Left ventricle myocardium inferior (tissue), 1 donor: Measurements from ENCODE around the gene HES7. TPM values are rescaled to one million over a fixed set of nuclear protein-coding genes. Genes with fewer than 3 reads are reported as not detected.

ENCODE experiments used
- DNase-seq: peaks from one replicate; pipeline ENCODE4 v3.0.0-alpha.2; 2020
- H3K27ac ChIP-seq: fragments of 200-600 bp; replicated peaks from 2 replicates; pipeline ENCODE4 v1.8.0; 2021
- H3K27me3 ChIP-seq: fragments of 200-600 bp; 2 replicates; pipeline ENCODE4 v1.8.0; 2021; ENCODE audit warnings: low read depth
- H3K36me3 ChIP-seq: fragments of 200-600 bp; 2 replicates; pipeline ENCODE4 v1.8.0; 2021
- H3K4me1 ChIP-seq: fragments of 200-600 bp; 2 replicates; pipeline ENCODE4 v1.8.0; 2021
- H3K4me3 ChIP-seq: fragments of 200-600 bp; 2 replicates; pipeline ENCODE4 v1.8.0; 2021; ENCODE audit warnings: mild to moderate bottlenecking, moderate library complexity
- H3K9me3 ChIP-seq: fragments of 200-600 bp; replicated peaks from 2 replicates; pipeline ENCODE4 v1.8.0; 2021
- intact Hi-C: fragments of 100-400 bp; cut with micrococcal nuclease; formaldehyde crosslinking; loops from one replicate; pipeline ENCODE4 v1.11.0; 2022
- total RNA-seq: library from RNA; stranded (reverse); fragmentation: NEBNext Ultra II Directional; extraction: Animal tissue kit (Norgen Biotek cat#: 25700); gene quantifications from one replicate; pipeline ENCODE4 v1.2.1, GENCODE V29; 2021
- TF ChIP-seq, protein P1 (sequence below): fragments of 200-600 bp; IDR thresholded peaks from 2 replicates; pipeline ENCODE4 v1.8.0; 2021; ENCODE audit warnings: antibody characterized with exemption, mild to moderate bottlenecking, borderline replicate concordance
- donor health status: DM: no; HTN: yes; CAD: no; lungs with severe emphysema.

Gene HES7
- total RNA-seq, 1 donor from 2014 or later: not detected

DNA sequence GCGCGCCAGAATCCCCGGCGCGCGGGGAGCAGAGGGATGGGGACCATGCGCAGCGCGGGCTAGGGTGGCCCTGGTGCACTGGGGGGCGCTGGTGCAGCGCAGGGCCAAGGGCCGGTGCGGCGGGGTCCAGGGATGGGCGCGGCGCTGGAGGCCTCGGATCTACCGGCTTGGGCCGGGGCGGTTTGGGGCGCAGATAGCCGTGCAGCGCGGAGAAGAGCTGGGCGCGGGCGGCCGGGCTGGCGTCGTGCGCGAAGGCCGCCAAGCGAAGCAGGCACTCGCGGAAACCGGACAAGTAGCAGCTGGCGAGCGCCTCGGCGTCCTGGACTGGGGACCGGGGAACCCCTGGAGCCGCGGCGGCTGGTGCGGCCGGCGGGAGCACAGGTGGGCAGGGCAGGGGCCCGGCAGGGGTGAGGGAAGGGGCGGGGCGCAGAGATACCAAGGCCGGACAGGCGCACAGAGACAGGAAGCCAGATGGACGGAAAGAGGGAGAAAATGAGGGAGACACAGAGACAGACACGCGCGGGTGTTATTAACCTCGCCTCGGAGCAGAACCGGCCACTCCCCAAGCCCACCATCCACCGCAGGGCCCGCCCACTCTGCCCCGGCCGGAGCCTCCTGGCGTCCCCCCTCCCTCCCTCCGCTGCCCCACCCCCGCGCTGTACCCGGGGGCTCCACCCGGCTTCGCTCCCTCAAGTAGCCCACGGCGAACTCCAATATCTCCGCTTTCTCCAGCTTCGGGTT, 2.1 kb downstream of the HES7 start:
- DNase-seq: no peak
- intact Hi-C loops: loop anchor here (10.0 kb wide), 1 partner anchor 63 kb away; no protein-coding TSS in a partner anchor

GRCh38 chr17:8121407-8121680, 2.6 kb downstream of the HES7 start:
- Histone ChIP-seq H3K4me3 (peak overlapping the region; percentile 84), H3K9me3 (no peaks in the 10 kb centered on the region), H3K27ac (peak overlapping the region; percentile 41), H3K27me3 (peaks cover 45% of the 10 kb centered on the region), H3K36me3 (no peaks in the 10 kb centered on the region), H3K4me1 (peaks cover 81% of the 10 kb centered on the region)
- TF ChIP-seq, protein P1, sequence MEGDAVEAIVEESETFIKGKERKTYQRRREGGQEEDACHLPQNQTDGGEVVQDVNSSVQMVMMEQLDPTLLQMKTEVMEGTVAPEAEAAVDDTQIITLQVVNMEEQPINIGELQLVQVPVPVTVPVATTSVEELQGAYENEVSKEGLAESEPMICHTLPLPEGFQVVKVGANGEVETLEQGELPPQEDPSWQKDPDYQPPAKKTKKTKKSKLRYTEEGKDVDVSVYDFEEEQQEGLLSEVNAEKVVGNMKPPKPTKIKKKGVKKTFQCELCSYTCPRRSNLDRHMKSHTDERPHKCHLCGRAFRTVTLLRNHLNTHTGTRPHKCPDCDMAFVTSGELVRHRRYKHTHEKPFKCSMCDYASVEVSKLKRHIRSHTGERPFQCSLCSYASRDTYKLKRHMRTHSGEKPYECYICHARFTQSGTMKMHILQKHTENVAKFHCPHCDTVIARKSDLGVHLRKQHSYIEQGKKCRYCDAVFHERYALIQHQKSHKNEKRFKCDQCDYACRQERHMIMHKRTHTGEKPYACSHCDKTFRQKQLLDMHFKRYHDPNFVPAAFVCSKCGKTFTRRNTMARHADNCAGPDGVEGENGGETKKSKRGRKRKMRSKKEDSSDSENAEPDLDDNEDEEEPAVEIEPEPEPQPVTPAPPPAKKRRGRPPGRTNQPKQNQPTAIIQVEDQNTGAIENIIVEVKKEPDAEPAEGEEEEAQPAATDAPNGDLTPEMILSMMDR: no peak
- intact Hi-C loops: loop anchor here (10.0 kb wide), 1 partner anchor 63 kb away; no protein-coding TSS in a partner anchor
- DNase-seq: no peak

More for the DNA sequence above, 2.1 kb downstream of the HES7 start:
- Histone ChIP-seq H3K36me3 (no peaks in the 10 kb centered on the region), H3K4me1 (peaks cover 86% of the 10 kb centered on the region), H3K4me3 (peak overlapping the region; percentile 84), H3K9me3 (no peaks in the 10 kb centered on the region), H3K27ac (peak overlapping the region; percentile 41), H3K27me3 (peaks cover 40% of the 10 kb centered on the region)
- TF ChIP-seq, protein P1: peak; percentile 62

GRCh38 chr17:8120520-8121406, 3.1 kb downstream of the HES7 start:
- Histone ChIP-seq H3K36me3 (no peaks in the 10 kb centered on the region), H3K27me3 (peaks cover 51% of the 10 kb centered on the region), H3K9me3 (no peaks in the 10 kb centered on the region), H3K4me1 (peaks cover 76% of the 10 kb centered on the region), H3K27ac (peak overlapping the region; percentile 85), H3K4me3 (peak overlapping the region; percentile 84)
- DNase-seq: no peak
- TF ChIP-seq, protein P1: peak; percentile 34
- intact Hi-C loops: loop anchor here (10.0 kb wide), 1 partner anchor 64 kb away; no protein-coding TSS in a partner anchor

DNA sequence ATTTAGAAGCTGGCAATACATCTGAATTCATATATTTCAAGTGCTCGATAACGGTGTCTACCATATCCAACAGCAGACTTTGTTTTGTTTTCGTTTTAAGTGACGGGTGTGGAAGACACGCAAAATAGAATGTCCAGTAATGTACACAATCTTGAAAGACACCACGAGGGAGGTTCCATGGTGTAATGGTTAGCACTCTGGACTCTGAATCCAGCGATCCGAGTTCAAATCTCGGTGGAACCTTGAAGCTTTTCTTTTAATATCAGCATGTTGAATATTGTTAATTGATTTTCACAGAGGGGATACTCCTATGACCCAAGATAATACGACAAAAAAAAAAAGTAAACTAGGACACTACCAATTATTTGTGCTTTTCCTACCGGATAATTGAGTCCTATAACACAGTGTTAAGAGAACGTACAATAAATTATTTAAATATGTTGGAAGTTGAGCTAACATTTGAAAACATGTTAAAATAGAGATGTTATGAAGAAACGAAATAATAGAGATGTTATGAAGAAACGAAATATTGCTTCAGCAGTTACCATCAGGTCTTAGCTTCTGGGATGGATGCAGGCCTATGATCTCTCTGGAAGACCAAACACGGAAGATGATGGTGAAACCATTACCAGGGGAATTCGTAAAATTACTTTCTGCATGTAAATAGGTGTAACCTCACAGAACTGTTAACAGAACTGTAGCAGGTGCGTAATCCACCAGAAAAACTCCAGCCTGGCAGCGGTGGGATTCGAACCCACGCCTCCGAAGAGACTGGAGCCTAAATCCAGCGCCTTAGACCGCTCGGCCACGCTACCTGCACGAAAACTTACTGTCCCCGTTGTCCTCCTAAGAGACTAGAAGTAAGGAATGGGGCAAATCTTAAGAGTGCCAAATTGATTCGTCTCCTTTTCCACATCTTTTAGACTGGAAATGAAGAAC, 4.1 kb downstream of the HES7 start:
- H3K9me3 ChIP-seq: no peaks in the 10 kb centered on the region
- intact Hi-C loops: loop anchor here (2.0 to 10.0 kb wide), 2 partner anchors 65 to 103 kb away; no protein-coding TSS in a partner anchor
- peaks cover 60% of the 10 kb centered on the region for H3K27me3 ChIP-seq
- peaks cover 68% of the 10 kb centered on the region for H3K4me1 ChIP-seq
- TF ChIP-seq, protein P1: no peak
- peak; percentile 75 for DNase-seq
- peak overlapping the region; percentile 84 for H3K4me3 ChIP-seq
- H3K27ac ChIP-seq: peak overlapping the region; percentile 85
- no peaks in the 10 kb centered on the region for H3K36me3 ChIP-seq
